ENCODE measurements around the gene IP6K3.

- TF ChIP-seq CTCF (IDR thresholded peaks at IDR 0.05) (no peak), POLR2A (IDR thresholded peaks at IDR 0.05) (no peak), POLR2AphosphoS5 (IDR thresholded peaks at IDR 0.05) (no peak), EP300 (IDR thresholded peaks at IDR 0.05) (no peak)
Observed at GRCh38 chr6:33740204-33740608, 6.5 kb downstream of the IP6K3 start.
